NCI-H345 (cell line): ENCODE results near the gene SH3D21.

Experiments
- DNase-seq: peaks from one replicate; lab custom pipeline; 2025; lab: John Stamatoyannopoulos, UW

SH3D21 gene

DNA sequence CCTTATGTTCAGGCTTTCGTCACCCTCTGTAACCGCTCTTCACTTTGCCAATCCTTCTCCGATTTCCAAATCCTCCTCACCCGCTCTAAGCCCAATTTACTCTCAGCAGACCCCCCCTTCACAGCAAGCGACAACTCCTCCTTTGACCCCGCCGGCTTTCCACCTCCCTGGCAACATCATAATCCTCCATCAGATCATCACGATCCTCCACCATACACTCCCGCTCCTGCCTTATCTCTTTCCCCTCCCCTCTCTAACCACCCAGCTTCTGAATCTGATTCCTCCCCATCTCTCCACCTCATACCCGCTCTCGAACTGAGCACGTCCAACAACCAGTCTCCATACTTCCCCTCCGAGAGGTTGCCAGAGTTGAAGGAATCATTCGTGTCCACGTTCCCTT, 24.8 kb downstream of the SH3D21 start:
- DNase-seq, result no peak

DNA sequence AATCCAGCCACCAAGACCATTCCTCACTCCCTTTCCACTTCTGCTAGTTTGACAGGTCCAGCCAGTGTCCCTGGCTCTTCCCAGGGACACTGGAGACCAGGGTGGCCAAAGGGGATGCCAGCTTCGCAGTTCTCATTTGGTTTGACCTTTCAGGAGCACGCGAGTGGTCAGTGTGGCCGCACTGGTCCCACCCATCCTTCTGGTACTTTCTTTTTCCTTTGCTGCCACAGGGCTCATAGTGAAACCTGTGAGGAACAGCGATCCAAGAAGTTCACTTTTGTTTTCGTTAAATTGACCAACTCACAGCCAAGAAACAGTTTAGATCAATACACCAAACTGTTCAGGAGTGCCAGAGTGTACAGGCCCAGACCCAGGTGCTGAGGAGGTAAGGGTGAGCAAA, 31.7 kb downstream of the SH3D21 start:
- no peak for DNase-seq

DNA sequence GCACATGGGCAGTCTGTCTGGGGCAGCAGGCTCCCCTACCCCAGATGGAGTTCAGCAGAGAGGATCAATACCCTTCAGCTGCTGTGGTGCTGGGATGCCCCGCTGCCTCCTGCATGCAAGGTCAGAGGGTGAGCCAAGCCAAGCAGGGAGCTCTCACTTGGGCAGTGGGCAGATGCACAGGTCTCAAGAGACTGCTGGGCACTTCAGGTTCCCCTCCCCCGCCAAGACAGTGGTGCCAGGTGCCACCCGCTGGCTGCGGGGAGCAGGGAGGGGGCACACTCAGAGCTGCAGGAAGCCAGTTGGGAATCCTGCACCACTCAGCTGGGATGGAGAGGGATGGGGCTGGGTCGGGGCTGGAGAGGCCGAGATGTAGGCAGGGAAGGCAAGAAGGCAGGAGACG, 33.0 kb downstream of the SH3D21 start:
- DNase-seq, result no peak

DNA sequence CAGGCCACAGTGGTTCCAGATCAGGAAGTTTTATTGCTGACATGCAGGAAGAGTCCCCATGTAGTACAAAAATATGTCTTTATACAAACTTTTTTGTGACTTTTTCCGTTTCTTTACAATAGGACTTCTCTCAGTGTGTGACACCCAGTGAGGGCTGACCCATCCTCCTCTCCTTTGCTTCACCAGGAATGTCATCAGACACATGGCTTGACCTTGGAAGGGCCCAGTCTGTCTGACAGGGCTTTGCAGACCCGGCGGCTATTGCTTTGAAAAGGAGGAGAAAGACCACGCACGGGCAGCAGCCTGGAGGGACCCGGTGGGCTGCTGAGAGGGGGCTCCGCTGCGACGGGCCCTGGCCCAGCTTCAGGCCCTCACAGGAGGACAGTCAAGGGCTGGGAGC, 33.4 kb downstream of the SH3D21 start:
- no peak for DNase-seq

DNA sequence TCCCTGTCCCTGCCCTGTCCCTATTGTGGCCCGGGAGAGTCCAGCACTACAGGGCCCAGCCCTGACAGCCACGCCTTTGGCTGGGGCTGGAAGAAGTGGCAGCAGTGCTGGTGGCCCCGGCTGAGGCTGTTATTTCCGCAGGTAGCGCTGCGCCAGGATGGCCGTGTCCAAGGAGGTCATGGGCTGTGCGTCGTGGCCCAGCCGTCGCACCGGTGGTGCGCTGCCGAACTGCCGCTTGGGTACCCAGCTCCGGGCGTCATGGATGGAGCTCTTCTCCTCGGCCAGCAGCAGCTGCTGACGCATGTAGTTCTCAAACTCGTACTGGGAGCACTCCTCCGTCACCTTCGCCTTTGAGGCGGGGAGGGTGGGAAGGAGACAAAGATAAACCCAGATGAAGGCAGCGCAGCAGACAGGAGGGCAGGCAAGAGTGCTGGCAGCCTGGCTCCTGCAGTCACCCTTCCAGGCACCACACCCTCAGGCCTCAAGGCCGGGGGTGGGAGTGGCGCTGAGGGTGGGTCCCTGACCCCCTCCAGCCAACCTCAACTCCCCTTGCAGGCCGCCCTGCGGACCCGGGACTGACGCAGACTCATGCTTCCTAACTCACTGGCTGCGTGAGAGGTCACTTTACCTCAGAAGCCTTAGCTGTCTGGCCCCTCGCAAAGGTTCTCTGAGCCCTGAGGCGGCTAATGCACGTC, 35.6 kb downstream of the SH3D21 start:
- DNase-seq, result no peak

DNA sequence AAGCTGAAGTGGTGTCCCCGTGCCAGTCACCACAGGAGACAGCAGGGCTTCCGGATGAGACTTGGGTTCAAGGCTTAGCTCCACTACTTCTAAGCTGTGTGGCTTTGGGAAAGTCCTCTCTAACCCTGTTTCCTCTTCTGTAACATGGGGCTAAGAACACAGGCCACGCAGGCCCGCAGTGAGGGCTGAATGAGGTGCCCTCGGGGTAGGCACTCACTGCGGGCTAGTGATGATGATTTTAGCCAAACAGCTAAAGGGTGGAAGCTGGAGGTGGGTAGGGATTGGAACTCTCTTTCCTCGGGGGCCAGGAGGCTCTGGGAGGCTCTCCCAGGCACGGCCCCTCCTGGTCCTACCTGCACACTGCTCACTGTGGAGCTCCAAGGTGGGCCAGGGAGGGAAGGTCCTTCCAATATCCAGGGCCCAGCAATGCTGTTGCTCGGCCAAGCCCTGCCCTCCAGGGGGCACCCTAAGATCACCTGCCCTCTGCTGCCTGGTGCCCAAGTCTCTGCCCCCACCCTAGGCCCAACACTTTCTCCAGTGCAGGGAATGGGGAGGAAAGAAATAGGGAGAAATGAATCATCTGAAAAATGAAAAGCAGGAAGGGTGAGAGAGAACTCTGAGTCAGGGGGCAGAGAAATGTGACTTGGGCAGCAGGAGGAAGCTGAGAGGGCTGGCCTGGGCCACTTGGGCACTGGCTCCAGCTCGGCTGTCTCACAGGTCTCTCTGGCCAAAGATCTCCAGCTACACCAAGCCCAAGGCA, 36.4 kb downstream of the SH3D21 start:
- no peak for DNase-seq

DNA sequence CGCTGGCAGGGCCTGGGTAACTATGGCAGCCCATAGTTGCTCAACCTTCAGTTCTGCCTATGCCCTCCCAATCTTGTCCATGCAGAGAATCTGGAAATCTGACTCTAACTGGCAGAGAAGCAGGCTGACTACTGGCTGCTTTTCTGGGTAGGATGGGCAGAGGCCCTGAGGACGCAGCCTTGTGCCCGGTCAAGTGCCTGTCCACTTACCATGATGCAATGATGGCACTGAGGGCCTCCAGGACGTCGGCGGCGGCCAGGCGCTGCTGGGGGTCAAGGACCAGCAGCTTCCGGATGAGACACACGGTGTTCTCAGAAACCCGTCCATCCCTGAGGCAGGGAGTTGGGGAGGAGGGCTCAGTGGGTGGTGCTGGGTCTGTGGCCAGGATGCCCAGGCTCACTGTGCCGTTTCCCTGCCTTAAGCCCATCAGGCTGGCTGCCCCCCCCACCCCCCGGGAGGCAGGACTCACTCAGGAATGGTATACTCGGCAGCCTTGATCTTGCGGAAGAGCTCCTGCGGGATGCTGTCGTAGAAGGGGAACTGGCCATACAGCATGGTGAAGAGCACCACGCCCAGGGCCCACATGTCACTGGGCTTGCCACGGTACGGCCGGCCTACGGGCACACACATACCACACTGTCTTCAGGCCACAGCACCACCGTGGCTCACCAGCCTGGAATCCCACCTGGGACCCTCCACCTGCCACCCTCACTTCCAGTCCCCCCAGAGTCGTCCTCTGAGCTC, 37.7 kb downstream of the SH3D21 start:
- DNase-seq, result no peak

DNA sequence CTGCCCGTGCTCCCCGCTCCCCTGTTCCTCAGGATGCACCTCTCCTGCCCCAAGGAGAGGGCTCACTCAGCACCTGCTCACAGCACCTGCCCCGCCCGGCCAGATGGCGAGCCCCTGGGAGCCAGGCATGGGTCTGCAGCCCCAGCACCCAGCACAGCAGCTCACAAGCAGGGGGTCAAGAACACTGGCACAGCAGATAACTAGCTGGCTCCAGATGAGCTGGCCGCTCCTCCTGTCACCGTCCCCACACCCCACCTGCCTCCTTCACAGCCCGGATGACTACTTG, 38.2 kb downstream of the SH3D21 start:
- DNase-seq, result no peak

DNA sequence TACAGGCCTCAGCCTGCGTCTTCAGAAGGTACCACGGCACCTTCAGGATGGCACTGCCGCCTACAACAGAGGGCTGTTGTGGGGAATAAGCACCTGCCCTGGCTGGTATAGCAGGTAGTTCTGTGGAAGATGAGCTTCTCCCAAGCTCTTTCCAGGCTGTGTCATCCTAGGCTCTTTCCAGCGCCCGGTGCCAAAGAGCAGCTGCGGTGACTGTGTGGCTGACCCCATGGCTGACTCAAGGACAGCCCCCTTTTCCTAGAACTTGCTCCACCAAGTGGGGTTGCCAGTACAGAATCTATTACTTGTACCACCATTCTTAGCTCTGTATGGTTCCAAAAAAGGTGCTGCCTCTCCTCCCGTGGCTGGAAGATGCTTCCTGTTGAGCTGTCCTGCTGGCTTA, 39.2 kb downstream of the SH3D21 start:
- DNase-seq, result no peak

DNA sequence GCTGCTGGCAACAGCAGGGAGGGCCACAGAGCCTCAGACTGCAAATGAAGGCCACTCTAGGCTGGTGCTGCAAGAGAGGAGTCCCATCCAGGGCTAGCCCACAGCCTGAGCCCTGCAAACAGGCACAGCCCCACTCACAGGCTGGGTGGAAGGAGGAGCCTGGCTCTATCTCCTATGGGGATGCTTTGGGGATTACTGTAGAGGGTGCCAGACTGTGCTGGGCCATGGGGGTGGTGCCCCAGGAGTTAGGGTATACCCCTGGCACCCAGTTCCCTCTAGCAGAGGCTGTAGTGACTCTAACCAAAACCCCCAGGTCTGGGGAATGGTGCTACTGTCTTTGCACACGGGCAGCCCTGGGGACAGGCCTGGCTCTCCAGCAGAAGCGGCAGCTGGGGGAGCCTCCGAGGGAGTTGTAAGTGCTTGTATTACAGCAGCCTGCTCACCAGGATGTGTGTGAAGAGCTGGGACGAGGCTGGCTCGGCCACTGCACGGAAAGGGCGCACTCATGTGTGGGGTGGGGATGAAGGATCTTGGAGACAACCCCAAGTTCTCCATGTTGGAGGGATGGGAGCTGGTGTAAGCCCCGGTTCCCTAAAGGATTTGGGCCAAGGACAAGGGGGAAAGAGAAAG, 40.7 kb downstream of the SH3D21 start:
- no peak for DNase-seq

DNA sequence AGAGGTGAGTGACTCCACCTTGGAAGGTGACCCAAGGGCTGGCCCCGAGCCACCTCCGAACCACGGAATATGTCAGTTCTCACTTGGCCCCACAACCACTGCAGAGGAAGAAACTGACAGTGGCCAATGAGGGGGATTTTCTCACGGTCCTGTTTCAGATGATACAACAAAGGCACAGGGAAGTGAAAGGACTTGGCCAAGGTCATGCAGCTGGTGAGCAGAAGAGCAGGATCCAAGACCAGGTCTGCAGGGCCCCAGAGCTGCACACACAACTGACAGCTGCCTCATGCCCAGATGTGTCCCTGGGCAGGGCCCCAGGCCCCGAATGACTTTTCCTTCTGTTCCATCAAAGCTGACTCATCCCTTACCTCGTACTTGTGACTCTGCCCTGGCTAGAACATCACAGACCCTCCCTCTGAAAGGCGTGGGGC, 43.1 kb downstream of the SH3D21 start:
- DNase-seq, result no peak

DNA sequence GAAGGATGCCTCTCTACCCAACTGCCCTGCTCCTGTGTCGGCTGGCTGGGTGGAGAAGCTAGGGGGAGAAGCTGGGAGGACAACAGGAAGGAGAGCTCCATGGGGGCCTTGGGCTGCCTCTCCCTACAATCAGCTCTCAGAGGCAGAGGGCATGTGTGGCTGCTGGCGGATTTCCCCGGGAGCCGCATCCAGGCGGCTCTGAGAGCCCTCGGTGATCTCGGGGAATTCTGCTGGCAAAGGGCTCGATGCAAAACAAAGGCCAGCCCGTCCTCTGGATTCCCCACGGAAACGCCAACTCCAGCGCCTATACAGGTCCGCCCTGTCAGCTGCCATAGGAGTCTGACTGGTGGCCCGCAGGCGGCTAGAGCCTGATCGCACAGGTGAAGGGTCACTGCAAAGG, 43.7 kb downstream of the SH3D21 start:
- DNase-seq, result no peak

DNA sequence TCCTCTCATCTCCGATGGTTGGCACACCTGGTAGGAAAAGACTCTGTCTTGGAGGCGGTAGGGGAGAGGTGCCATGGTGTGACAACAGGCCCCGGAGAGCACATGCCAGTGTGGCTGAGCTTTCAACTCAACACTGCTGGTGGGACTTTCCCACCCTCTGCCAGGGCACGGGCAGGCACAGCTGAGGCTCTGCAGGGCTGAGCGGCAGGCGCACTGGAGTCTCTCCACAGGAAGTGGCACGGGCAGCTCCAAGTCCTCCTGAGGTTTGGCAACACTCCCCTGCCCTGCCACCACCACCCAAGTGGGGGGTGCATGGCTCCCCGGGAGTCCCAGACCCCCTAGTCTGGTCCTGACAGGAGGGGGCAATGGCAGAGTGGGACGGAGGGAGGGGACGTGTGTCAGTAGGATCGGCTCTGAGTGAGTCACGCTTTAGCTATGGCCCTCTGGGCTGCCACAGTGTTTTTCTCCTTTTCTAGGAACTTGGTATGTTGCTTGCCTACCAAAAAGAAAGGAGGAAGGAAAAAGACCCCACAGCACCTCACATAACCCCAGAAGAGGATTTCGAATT, 44.6 kb downstream of the SH3D21 start:
- no peak for DNase-seq

DNA sequence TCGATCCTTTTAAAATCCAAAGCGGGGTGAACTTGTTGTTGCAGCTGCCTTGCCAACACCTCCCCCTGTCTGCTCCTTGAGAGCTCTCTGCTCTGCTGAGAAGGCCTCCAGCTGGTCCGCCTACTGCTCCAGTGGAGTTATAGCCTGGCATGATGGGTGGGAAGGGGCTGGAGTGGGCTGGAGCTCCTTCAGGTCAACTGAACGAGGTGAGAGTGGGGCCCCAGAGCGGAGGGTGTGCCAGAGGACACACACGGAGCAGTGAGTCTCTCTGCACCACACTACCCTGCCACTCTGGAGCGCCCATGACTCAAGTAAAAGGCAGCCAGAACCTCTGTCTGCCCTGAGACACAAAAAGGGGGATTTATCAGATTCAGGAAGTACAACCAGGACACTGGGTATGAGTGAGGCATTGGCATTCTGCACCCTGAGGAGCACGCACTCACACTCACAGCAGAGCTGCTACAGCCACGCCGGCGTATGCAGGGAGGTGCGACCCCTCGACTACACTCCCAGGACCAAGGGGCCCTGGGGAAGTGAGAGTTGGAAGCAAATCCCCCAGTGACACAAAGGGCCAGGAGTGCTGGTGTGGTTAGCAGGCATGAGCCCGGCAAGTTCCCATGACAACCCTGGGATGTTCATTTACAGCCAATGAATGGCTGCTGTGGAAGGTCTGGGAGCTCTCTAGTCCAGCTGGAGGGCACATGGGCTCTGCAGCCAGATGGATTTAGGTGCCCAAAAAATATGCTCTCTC, 45.2 kb downstream of the SH3D21 start:
- no peak for DNase-seq

DNA sequence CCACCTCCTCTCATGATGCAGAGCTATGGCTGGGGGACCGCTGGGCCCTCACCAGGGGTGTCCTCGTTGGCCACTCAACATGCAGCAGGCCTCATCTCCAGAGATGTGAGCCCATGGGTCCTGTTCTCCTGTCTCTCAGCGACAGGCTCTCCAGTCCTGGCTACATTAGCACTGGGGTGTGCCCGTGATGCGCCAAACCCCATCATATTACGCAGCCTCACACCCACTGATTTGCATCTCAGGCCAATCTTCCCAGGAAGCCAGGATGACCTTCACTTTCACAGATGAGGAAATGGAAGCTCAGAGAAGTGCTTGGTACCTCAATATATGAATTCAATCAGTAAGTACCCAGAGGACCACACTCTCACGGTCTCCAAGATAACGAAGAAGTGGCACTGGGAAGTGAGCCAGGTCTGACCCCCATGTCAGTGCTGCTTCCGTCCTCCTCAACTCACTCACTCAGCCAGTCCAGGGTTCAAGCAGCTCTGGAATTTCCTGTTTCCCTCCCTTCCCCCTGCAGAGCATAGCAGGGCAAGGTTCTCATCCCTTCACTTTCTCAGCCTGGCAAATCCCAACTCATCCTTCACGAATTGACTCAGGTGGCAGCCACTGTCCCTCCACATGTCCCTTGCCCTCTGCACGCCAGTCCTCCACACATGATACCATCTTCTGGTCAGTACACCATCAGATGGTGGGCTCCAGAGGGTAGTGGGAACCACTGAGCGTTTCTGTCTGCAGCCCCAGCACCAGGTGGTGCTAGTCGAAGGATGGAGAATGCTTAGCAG, 46.1 kb downstream of the SH3D21 start:
- no peak for DNase-seq

DNA sequence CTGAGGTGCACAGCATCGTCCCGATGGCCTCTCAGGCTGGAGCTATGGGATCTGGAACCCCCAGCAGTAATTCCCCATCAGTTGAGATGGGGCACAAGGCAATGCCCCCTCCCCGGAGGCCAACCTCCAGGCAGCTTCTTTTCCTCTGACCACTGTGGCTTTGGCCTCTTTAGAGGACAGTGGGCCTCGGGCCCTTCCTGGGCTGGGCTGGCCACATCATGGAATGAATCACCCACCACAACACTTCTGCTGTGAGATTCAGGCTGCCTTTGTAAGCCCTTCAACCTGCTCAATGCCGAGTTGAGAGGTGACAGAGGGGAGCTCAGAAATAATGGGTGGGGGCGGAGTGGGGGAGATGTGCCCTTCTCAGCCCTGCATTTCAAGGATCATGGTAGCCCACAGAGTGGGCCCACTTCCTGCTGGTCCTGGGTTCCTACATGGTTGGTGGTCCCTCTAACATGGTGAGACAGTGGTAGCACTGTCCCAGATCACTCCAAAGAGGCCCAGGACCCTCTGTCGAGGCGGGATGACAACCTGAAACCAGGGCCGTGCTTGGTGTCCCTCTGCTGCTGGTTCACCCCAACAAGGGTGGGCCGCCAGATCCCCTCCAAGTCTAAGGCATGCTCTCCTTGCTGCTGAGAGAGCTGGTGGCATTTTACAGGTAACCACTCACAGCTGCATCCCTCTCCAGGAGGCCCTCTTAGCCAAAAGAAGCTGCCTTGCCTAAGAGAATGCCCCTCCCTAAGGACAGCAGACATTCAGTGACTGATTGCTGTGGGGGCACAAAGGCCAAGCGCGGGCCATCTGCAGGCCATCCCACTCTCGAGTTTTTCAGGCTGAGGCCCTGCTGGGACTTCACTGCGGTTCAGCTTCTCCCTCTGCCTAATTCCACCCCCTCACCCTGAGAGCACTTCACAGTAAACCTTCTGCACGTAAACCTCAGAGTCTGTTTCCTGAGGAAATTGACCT, 47.0 kb downstream of the SH3D21 start:
- no peak for DNase-seq

DNA sequence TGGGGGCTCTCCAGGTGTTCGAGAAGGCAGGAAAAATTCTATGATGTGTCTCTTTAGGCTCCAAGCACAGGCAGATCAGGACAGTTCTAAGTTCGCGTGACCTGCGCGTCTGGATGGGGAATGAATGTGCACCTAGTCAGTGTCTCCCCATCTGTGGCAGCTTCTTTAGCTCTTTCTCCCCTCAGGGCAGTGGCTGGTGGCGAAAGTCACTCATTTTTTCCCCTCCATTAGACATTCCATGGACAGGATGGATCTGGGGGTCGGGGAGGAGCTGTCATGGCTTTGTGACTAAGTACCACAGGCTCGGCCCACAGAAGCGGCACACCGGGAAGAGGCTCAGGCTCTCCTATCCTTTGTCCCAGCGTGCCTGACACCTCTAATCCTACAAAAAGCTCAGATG, 48.3 kb downstream of the SH3D21 start:
- DNase-seq, result no peak

DNA sequence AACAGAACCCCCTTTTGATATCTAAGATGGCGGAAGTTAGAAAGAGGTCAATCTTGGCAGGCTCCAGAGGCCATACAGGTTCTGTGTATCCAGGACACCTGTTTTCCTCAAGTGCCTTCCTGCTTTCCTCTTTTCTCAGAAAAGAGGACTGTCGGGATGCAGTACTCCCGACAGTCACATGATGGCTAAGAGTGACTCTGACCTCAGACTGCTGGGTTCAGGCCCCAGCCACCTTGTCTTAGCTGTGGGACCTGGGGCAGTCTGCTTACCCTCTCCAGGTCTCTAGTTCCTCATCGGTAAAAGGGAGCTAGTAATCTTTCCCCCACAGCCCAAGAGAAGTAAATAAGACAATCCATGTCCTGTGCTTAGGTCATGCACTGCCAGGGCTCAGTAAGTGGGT, 49.6 kb downstream of the SH3D21 start:
- no peak for DNase-seq

DNA sequence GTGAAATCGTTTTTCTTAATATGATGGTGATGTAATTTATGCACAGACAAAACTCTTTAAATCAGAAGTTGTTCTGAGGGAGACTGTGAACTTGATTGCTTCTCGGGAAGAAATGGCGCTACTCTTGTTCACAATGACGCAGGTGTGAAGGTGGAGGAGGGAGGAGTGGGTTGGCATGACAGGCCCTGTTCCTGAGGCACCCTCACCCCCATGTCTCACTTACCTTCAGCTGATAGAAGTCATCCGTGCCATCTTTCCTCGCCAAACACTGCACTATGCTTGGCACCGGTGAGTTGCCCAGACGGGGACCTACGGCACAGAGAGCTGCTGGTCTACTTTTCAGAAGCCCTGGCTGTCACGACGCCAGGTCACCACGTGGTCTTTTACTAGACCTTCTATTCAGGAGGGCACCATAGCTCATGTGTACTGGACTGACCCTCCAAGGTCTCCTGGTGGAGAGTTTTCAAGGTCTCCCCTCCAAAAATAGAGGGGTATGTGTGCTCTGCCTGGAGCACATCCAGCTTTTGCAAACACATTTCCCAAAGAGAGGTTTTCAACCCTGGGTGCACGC, 52.4 kb downstream of the SH3D21 start:
- no peak for DNase-seq
